Neural progenitor cell (in vitro differentiated cells): ENCODE measurements around the gene SLC30A3.

Experiments used
- EZH2 ChIP-seq: fragments of 200-600 bp; sonication (generic); IDR thresholded peaks from 2 replicates; pipeline ENCODE4 v1.6.1; 2017; ENCODE audit warnings: antibody characterized with exemption, mild to moderate bottlenecking, moderate library complexity
- EZH2phosphoT487 ChIP-seq: fragments of 200-600 bp; sonication (generic); IDR thresholded peaks from 2 replicates; pipeline ENCODE4 v1.6.1; 2017; ENCODE audit warnings: antibody characterized with exemption
- TF ChIP-seq, protein P1 (sequence below): fragments of 200-600 bp; sonication (generic); IDR thresholded peaks from 2 replicates; pipeline ENCODE4 v1.5.1; 2017; ENCODE audit warnings: antibody characterized with exemption, mild to moderate bottlenecking

DNA sequence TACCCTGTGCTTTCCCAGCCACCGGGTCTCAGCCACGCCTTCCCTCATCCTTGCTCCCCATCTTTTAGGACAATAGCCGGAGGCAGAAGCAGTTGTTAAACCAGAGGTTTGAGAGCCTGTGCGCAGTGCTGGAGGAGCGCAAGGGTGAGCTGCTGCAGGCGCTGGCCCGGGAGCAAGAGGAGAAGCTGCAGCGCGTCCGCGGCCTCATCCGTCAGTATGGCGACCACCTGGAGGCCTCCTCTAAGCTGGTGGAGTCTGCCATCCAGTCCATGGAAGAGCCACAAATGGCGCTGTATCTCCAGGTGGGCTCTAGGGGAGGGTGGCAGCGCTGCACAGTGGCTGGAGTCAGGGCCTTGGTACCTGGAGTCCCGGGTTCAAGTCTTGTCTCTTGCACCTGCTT, 42.7 kb upstream of the SLC30A3 start:
- TF ChIP-seq, protein P1, sequence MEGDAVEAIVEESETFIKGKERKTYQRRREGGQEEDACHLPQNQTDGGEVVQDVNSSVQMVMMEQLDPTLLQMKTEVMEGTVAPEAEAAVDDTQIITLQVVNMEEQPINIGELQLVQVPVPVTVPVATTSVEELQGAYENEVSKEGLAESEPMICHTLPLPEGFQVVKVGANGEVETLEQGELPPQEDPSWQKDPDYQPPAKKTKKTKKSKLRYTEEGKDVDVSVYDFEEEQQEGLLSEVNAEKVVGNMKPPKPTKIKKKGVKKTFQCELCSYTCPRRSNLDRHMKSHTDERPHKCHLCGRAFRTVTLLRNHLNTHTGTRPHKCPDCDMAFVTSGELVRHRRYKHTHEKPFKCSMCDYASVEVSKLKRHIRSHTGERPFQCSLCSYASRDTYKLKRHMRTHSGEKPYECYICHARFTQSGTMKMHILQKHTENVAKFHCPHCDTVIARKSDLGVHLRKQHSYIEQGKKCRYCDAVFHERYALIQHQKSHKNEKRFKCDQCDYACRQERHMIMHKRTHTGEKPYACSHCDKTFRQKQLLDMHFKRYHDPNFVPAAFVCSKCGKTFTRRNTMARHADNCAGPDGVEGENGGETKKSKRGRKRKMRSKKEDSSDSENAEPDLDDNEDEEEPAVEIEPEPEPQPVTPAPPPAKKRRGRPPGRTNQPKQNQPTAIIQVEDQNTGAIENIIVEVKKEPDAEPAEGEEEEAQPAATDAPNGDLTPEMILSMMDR, result no peak
- TF ChIP-seq EZH2phosphoT487 (no peak), EZH2 (no peak)
